GM12872 (cell line): Measurements from ENCODE around the gene NIM1K.

Source experiments
- CTCF ChIP-seq: IDR thresholded peaks from 3 replicates; pipeline ENCODE4 v1.5.1; 2011; ENCODE audit warnings: low read depth, mild to moderate bottlenecking, low read length, moderate library complexity; ENCODE audit not compliant: insufficient read depth

Gene NIM1K

GRCh38 chr5:43216941-43217340 is 24.9 kb downstream of the NIM1K start:
- TF ChIP-seq CTCF: no peak

GRCh38 chr5:43219120-43219519 is 27.1 kb downstream of the NIM1K start:
- TF ChIP-seq CTCF: no peak

GRCh38 chr5:43221502-43221901 is 29.5 kb downstream of the NIM1K start:
- no peak for TF ChIP-seq CTCF

GRCh38 chr5:43225649-43226245 is 33.7 kb downstream of the NIM1K start:
- no peak for TF ChIP-seq CTCF

- peak; percentile 43; the same call in 1 of the 3 replicates for TF ChIP-seq CTCF
Measured at GRCh38 chr5:43227655-43228054, 35.6 kb downstream of the NIM1K start.

- no peak for TF ChIP-seq CTCF
Measured at GRCh38 chr5:43230707-43231106, 38.7 kb downstream of the NIM1K start.

- peak; percentile 43; the same call in 2 of the 3 replicates for TF ChIP-seq CTCF
Measured at GRCh38 chr5:43231977-43232376, 40.0 kb downstream of the NIM1K start.
